Measurements from ENCODE around the gene CSNK1G1. TPM values are rescaled to one million over a fixed set of nuclear protein-coding genes. Genes with fewer than 3 reads are reported as not detected.

Gene CSNK1G1
- polyA plus RNA-seq, 2 of the 4 experiments (the other 2 are of a cell fraction), result 11.0 to 36.3 TPM

GRCh38 chr15:64155802-64156651 is 199.9 kb downstream of the CSNK1G1 start:
- 0 out of 2 replicates have a peak, but pooled peaks have one; percentile 63 for TF ChIP-seq POLR2AphosphoS2 (conservative IDR thresholded peaks at IDR 0.05; ENCODE audit: low read length)
- TF ChIP-seq GATA3 (IDR thresholded peaks at IDR 0.05; ENCODE audit: borderline replicate concordance), result no peak
- WGBS (ENCODE audit: missing lambda C conversion rate), result 95% methylated on average over 15 of the region's 15 CpGs
- H3K9me3 ChIP-seq, result no peaks in the 10 kb centered on the region
- no peak overlapping the region for H3K27ac ChIP-seq
- H3K4me3 ChIP-seq, result no peak overlapping the region
- DNase-seq (ENCODE audit: low read depth in 1 of 2, low spot score in 1 of 2) (no peak), FAIRE-seq (no peak), ATAC-seq (no peak)
- no peak overlapping the region for H3K4me2 ChIP-seq
- POLR2A ChIA-PET, result no interaction called here
- peaks cover 20% of the 10 kb centered on the region; the same call in 2 of the 3 replicates for H3K4me1 ChIP-seq
- CTCF ChIA-PET, result interaction anchor here (0.7 to 5.2 kb wide), 8 partner anchors 8 to 546 kb away, joined by 3 to 69 read pairs (median 4); partner anchors contain the start of gene PPIB

- Histone ChIP-seq H3K4me3 (no peak overlapping the region), H3K9me3 (no peaks in the 10 kb centered on the region), H3K4me2 (peak overlapping the region; percentile 34), H3K4me1 (peaks cover 9% of the 10 kb centered on the region; the same call in 1 of the 3 replicates), H3K27ac (peak overlapping the region in 1 of 2 experiments; percentile 63; a peak in 3 of 6 replicates)
- DNase-seq (ENCODE audit: low read depth in 1 of 2, low spot score in 1 of 2) (peak; percentile 90 to 98), FAIRE-seq (no peak), ATAC-seq (peak; percentile 65 to 88)
- ChIA-PET POLR2A (interaction anchor here (2.7 kb wide), 2 partner anchors 9 kb away, joined by 9 to 19 read pairs; partner anchors contain the start of gene PPIB), CTCF (interaction anchor here (0.6 to 5.2 kb wide), 43 partner anchors 10 to 961 kb away, joined by 3 to 69 read pairs (median 4); partner anchors contain the start of genes CIAO2A, PPIB and SNX1)
- 21% methylated on average over 12 of the region's 12 CpGs for WGBS (ENCODE audit: missing lambda C conversion rate)
- no peak for TF ChIP-seq EHMT2 (IDR thresholded peaks at IDR 0.05; ENCODE audit: low read depth)
- no peak for TF ChIP-seq CBX2 (IDR thresholded peaks at IDR 0.05; ENCODE audit: borderline replicate concordance, low read depth)
- peak; percentile 38; the same call in 1 of the 2 replicates for TF ChIP-seq POLR2A (IDR thresholded peaks at IDR 0.05; ENCODE audit: low read length)
- TF ChIP-seq SMC3 (IDR thresholded peaks at IDR 0.05), result peak; percentile 74
- TF ChIP-seq HOXA7 (CRISPR knock-in tag; IDR thresholded peaks at IDR 0.05), result 0 out of 2 replicates have a peak, but pooled peaks have one; percentile 61
- peak; percentile 48 to 61; a peak in 3 of 5 replicates for TF ChIP-seq JUN (IDR thresholded peaks at IDR 0.05)
- TF ChIP-seq RFX5 (IDR thresholded peaks at IDR 0.05), result 0 out of 2 replicates have a peak, but pooled peaks have one; percentile 61
- TF ChIP-seq USF2 (IDR thresholded peaks at IDR 0.05), result no peak
- TF ChIP-seq CTCF (IDR thresholded peaks at IDR 0.05), result peak; percentile 97
- TF ChIP-seq JUNB (IDR thresholded peaks at IDR 0.05), result no peak
- peak; percentile 49; the same call in 1 of the 2 replicates for TF ChIP-seq GATA3 (IDR thresholded peaks at IDR 0.05; ENCODE audit: borderline replicate concordance)
- TF ChIP-seq TP53 (CRISPR knock-in tag; IDR thresholded peaks at IDR 0.05), result peak; percentile 75
- TF ChIP-seq POLR2AphosphoS2 (conservative IDR thresholded peaks at IDR 0.05; ENCODE audit: low read length), result 0 out of 2 replicates have a peak, but pooled peaks have one; percentile 79
- TF ChIP-seq HES2 (IDR thresholded peaks at IDR 0.05), result no peak
- TF ChIP-seq FOXS1 (CRISPR knock-in tag; IDR thresholded peaks at IDR 0.05), result no peak
- peak; percentile 74; the same call in 1 of the 2 replicates for TF ChIP-seq RARB (CRISPR knock-in tag; IDR thresholded peaks at IDR 0.05)
- no peak for TF ChIP-seq HOXB13 (CRISPR knock-in tag; IDR thresholded peaks at IDR 0.05; ENCODE audit: low read depth)
- 0 out of 2 replicates have a peak, but pooled peaks have one; percentile 24 for TF ChIP-seq PBX3 (IDR thresholded peaks at IDR 0.05)
- TF ChIP-seq HOXB5 (CRISPR knock-in tag; IDR thresholded peaks at IDR 0.05), result no peak
- peak; percentile 95 for TF ChIP-seq TFCP2L1 (CRISPR knock-in tag; IDR thresholded peaks at IDR 0.05)
- TF ChIP-seq FOSB (CRISPR knock-in tag; IDR thresholded peaks at IDR 0.05), result peak; percentile 78; the same call in 1 of the 2 replicates
- peak; percentile 73 for TF ChIP-seq MAX (IDR thresholded peaks at IDR 0.05)
- peak; percentile 81 to 87 for TF ChIP-seq RAD21 (conservative IDR thresholded peaks at IDR 0.05 in 1 of 2, IDR thresholded peaks at IDR 0.05 in 1 of 2)
Measured at GRCh38 chr15:64153480-64154367, 202.2 kb downstream of the CSNK1G1 start.

All from A549 (cell line).